ENCODE data around the gene SLC18B1.
"Not testable (repeated sequence)": the region's sequence is repeated elsewhere in the genome, so short reads cannot be mapped to it uniquely, and the experiment has no call there.

Gene SLC18B1

GRCh38 chr6:132798869-132799538 is 567 bp upstream of the SLC18B1 start:
- peak; percentile 68 for DNase-seq

GRCh38 chr6:132795461-132795860 is 3.0 kb downstream of the SLC18B1 start:
- no peak for DNase-seq

DNA sequence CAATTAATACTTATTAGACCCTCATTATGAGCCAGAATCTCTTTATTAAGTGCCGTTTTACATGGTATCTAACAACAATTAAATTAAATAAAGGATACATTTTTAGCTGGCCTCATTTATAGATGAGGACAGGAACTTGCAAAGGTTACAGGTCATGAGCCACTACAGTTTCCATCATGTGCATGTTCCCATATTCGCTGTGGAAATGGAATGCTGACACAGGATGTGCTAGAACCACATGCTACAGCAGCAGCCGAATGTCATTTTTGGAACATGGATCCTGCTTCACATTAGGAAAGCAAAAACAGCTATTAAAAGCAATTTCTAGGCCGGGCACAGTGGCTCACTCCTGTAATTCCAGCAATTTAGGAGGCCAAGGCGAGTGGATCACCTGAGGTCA is 5.9 kb downstream of the SLC18B1 start:
- DNase-seq: no peak

DNA sequence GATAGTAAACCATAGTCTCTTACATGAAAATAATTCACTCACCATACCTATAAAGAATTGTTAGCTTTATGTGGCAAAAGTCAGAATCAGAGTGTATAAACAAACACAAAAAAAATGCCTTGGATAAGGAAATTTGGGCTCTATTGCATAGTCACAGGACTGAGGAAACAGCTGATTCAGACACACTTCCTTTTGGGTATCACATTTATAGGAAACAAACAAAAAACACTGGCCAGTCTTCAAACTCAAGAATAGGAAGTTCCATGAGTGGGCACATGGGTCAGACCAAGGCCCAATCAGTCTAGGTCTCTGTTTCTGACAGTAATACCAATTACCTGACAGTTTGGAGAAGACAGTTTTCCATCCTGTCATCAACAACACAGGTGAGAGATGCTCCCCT is 8.0 kb downstream of the SLC18B1 start:
- no peak for DNase-seq

GRCh38 chr6:132789396-132789776 is 9.1 kb downstream of the SLC18B1 start:
- no peak for DNase-seq

DNA sequence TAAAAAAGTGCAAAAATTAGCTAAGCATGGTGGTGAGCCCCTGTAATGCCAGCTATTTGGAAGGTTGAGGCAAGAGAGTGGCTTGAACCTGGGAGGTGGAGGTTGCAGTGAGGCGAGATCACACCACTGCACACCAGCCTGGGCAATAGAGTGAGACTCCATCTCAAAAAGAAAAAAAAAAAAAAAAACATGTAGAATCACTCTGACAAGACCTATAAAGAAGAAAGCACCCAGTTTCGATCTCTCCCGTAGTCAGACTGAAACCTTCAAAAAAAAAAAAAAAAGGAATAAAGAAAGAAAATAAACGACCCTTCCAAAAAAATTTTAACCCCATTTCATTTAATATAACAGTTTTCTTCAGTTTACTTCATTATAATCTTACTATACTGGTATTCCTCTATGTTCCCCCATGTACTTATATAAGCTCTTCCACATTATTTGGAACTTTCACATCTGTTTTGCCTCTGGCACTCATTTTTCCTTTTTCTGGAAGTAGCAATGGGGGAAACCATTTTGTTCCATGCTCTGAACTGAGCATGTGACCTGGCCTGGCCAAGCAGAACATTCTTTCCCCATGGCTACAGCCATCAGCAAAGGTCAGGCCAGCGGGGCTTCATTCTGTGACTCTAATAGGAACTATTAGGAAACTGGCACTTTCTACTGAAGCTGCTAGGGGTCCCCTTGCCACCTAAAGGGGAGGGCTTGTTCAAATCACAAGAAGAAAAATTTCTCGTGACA is 9.6 kb downstream of the SLC18B1 start:
- DNase-seq: no peak

DNA sequence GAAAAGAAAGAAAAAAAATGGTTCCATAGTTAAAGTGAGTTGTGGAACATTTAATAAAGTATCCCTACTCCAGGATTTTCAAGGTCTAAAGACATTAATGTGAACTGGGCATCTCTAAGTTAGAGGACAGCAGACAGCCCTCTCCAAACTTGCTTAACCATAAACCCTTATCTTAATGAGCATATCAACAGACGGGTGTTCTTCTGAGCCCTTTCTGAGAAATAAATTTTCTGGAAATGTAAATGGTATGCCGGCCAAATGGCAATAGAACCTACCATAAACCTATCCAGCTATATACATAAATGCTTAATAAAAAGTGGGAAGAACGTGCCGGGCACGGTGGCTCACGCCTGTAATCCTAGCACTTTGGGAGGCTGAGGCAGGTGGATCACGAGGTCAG is 12.5 kb downstream of the SLC18B1 start:
- no peak for DNase-seq

- DNase-seq: peak; percentile 10
These were observed 17.6 kb downstream of the SLC18B1 start for GRCh38 chr6:132780770-132781371.

DNA sequence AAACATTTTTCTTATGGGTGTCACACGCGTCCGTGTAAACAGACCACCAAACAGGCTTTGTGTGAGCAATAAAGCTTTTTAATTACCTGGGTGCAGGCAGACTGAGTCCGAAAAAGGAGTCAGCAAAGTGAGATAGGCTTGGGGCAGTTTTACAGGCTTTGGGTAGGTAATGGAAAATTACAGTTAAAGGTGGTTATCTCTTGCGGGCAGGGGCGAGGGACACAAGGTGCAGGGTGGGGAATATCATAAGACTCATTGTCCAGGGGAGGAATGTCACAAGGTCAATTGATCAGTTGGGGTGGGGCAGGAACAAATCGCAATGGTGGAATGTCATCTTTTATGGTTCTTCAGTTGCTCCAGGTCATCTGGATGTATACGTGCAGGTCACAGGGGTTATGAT is 20.6 kb downstream of the SLC18B1 start:
- DNase-seq: not testable (repeated sequence)

GRCh38 chr6:132768051-132768517 is 30.4 kb downstream of the SLC18B1 start:
- DNase-seq: peak; percentile 33

DNA sequence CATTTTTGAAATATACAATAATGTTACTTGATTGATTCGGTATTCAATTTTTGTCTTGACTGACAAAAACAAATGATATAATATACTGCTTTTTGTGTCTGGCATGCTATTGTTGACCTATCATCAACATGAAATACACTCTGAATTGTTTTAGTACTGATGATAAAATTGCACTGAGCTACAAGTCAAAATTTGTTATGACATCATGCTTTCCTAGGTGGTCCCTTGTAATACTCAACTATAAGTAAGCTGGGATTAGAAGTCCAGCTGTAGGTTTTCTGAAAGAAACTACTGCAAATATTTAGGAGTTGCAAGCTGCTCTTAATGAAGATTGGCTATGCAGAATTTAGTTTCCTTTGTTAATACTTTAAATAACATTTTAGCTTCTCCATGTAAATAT is 32.9 kb downstream of the SLC18B1 start:
- no peak for DNase-seq

- DNase-seq: peak; percentile 82
These were observed 34.1 kb downstream of the SLC18B1 start for GRCh38 chr6:132764370-132764769.

DNA sequence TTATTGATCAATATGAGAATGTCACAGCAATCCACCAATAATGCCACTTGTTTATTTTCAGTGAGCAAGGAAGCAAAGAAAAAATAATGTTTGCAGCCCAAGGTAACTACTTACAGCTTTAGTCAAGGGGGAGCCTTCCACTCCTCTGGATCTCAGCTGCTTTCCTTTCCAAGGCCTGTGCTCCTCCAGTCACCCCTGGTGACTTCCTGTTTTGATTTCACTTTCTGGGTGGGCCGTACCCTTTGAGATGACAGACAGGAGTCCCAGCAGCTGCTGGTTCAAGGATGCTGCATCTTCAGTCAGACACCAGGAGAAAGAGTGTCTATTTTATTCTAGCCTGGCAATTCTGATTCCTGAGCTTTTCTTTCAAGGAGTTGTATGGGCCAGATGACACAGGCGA is 35.2 kb downstream of the SLC18B1 start:
- DNase-seq: no peak

- DNase-seq: no peak
These were observed 38.2 kb downstream of the SLC18B1 start for GRCh38 chr6:132760256-132760655.

- no peak for DNase-seq
These were observed 39.7 kb downstream of the SLC18B1 start for GRCh38 chr6:132758689-132759088.

DNA sequence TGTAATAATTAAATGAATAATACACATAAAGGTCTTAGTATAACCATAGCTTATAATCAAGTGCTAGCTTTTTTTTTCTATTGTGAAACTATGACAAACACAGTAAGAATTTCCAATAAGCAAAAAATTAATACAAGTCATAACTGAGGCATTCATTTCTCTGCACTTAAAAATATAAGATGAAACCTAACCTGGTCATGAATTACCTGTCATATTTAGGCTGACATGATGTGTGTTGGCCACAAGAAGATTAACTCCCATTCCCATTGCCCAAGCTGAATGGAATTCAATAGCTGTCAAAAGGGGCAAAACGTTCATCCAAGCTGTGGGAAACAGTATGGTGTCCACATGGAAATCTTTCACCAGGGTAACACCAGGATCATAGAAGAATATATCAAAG is 46.2 kb downstream of the SLC18B1 start:
- DNase-seq: no peak

GRCh38 chr6:132751828-132752227 is 46.6 kb downstream of the SLC18B1 start:
- no peak for DNase-seq

- DNase-seq: no peak
These were observed 47.1 kb downstream of the SLC18B1 start for GRCh38 chr6:132751306-132751705.

DNA sequence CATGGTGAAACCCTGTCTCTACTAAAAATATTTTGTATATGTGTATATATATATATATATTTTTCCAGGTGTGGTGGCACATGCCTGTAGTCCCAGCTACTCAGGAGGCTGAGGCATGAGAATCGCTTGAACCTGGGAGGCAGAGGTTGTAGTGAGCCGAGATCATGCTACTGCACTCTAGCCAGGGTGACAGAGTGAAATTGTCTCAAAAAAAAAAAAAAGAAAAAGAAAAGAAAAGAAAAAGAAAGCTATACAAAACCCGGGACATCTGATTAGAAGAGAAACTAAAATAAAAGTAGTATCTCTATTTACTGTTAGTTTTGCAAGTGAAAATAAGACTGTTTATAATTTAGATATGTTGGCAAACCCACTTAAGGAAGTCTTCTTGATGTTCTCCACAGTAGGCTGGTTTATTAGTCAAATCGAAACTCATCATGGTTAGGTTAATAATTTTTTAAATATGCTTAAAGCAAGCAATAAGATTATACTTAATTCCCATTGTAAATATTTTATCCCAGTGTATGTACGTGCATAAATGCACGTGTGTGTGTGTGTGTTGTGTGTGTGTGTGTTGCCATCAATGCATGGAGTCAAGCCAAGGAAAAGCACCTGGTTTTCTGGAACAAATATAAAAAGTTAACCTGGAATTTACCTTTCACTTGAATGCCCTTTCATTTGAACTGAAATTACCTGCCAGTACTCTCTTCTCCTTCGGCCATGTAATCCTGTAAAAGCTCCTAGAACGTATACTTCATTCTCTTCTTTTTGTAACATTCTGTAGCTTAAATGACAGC is 47.8 kb downstream of the SLC18B1 start:
- DNase-seq: no peak

DNA sequence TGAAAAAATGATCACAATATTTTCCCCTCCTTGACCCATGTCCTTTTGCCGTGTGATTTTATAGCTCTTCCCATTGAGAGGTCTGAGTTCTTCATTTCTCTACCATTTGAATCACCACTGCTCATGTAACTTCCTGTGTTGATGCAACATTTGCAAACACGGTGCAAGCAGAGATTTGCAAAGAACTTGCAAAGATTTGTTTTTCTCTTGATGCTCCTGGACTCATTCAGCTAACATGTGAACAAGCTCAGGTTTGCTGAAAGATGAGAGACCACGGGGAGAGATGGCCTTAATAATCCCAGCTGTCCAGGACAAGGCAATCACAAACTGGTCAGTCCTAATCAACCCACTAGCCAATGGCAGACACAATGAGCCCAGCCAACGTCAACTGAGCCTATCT is 49.3 kb downstream of the SLC18B1 start:
- no peak for DNase-seq

GRCh38 chr6:132748446-132748845 is 50.0 kb downstream of the SLC18B1 start:
- DNase-seq: no peak

DNA sequence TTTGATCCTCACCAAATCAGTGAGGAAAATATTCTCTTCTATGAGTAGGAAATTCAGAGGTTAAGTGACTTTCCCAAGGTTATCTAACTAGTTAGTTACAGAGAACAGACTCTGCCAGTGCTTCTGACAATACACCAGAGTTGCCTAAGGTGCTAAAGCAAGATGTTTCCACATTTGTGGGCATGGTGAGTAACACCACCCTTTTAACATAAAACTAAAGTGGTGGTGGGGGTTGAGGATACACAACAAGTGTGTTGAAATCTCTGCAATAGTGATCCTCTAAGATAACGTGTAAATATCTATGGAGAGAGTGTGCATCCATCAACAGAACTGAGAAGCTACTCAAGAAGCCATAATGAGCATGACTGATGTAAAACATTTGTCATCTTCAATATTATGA is 52.4 kb downstream of the SLC18B1 start:
- no peak for DNase-seq

DNA sequence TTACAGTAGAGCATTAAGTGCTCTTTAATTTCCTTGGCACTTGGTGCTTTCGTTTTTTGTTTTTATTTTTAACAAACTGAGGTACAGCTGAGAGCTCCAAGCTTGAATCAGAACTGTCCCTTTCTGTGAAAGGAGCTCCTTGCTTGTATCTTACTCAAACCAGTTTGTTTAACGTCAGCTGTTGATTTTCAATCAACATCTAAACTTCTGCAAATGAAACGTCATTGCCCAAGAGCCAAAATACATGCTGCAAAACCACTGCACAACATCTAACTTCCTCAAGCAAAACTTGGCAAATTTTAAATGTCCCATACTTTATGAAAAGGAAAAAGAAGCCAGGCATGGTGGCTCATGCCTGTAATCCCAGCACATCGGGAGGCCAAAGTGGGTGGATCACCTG is 55.9 kb downstream of the SLC18B1 start:
- DNase-seq: no peak

Data from EL (cell line).